H9 (cell line): ENCODE measurements around the gene MS4A10. TPM values are rescaled to one million over a fixed set of nuclear protein-coding genes. Genes with fewer than 3 reads are reported as not detected.

Experiments used
- DNase-seq: peaks from one replicate; pipeline ENCODE4 v3.0.0-alpha.2; 2017
- H2AFZ ChIP-seq: one replicate; pipeline ENCODE4 v1.6.1; 2013; ENCODE audit warnings: mild to moderate bottlenecking, low read length, control low read depth, moderate library complexity
- H2AK5ac ChIP-seq: 2 replicates; pipeline ENCODE4 v1.6.1; 2013; ENCODE audit warnings: low read length, control low read depth, mixed read lengths; ENCODE audit not compliant: insufficient read length
- H2BK120ac ChIP-seq: one replicate; pipeline ENCODE4 v1.6.1; 2013; ENCODE audit warnings: low read depth, mild to moderate bottlenecking, low read length, control low read depth, inconsistent platforms; ENCODE audit not compliant: poor library complexity, severe bottlenecking
- H2BK12ac ChIP-seq: 2 replicates; pipeline ENCODE4 v1.6.1; 2013; ENCODE audit warnings: low read length, control low read depth, mixed read lengths, low read depth; ENCODE audit not compliant: insufficient read length
- H2BK15ac ChIP-seq: 2 replicates; pipeline ENCODE4 v1.6.1; 2013; ENCODE audit warnings: low read depth, low read length, control low read depth
- H2BK20ac ChIP-seq: one replicate; pipeline ENCODE4 v1.6.1; 2013; ENCODE audit warnings: low read depth, mild to moderate bottlenecking, low read length, control low read depth, inconsistent platforms; ENCODE audit not compliant: poor library complexity, severe bottlenecking
- H2BK5ac ChIP-seq: 2 replicates; pipeline ENCODE4 v1.6.1; 2013; ENCODE audit warnings: low read length, control low read depth, mixed read lengths; ENCODE audit not compliant: insufficient read length
- H3K14ac ChIP-seq: 2 replicates; pipeline ENCODE4 v1.6.1; 2013; ENCODE audit warnings: low read length, control low read depth; ENCODE audit not compliant: insufficient read depth
- H3K18ac ChIP-seq: 2 replicates; pipeline ENCODE4 v1.6.1; 2013; ENCODE audit warnings: low read depth, mild to moderate bottlenecking, mixed read lengths, low read length, control low read depth; ENCODE audit not compliant: insufficient read length
- H3K23ac ChIP-seq: 2 replicates; pipeline ENCODE4 v1.6.1; 2013; ENCODE audit warnings: low read length, control low read depth, mixed read lengths, low read depth; ENCODE audit not compliant: insufficient read length
- H3K23me2 ChIP-seq: 2 replicates; pipeline ENCODE4 v1.6.1; 2013; ENCODE audit warnings: low read depth, mild to moderate bottlenecking, mixed read lengths, low read length, control low read depth; ENCODE audit not compliant: insufficient read length, poor library complexity, severe bottlenecking
- H3K27ac ChIP-seq: 2 replicates; pipeline ENCODE4 v1.5.1; 2013; ENCODE audit warnings: low read length, control low read depth, mixed read lengths, low read depth; ENCODE audit not compliant: insufficient read length
- H3K27me3 ChIP-seq: 2 replicates; pipeline ENCODE4 v1.6.1; 2013; ENCODE audit warnings: low read length, control low read depth, inconsistent platforms; ENCODE audit not compliant: insufficient read depth
- H3K4ac ChIP-seq: 2 replicates; pipeline ENCODE4 v1.6.1; 2013; ENCODE audit warnings: low read depth, mild to moderate bottlenecking, control low read depth, inconsistent platforms, low read length, moderate library complexity
- H3K4me1 ChIP-seq: 2 replicates; pipeline ENCODE4 v1.6.1; 2013; ENCODE audit warnings: low read length, control low read depth, inconsistent platforms; ENCODE audit not compliant: insufficient read depth
- H3K4me2 ChIP-seq: 2 replicates; pipeline ENCODE4 v1.6.1; 2013; ENCODE audit warnings: low read length, control low read depth, mixed read lengths; ENCODE audit not compliant: insufficient read length, insufficient read depth
- H3K56ac ChIP-seq: 2 replicates; pipeline ENCODE4 v1.6.1; 2013; ENCODE audit warnings: low read depth, mild to moderate bottlenecking, mixed read lengths, low read length, control low read depth; ENCODE audit not compliant: insufficient read length
- H3K79me1 ChIP-seq: 2 replicates; pipeline ENCODE4 v1.6.1; 2013; ENCODE audit warnings: low read depth, mild to moderate bottlenecking, moderate library complexity, low read length, control low read depth, inconsistent platforms; ENCODE audit not compliant: insufficient read depth, poor library complexity, severe bottlenecking
- H3K79me2 ChIP-seq: 2 replicates; pipeline ENCODE4 v1.6.1; 2013; ENCODE audit warnings: low read length, control low read depth, inconsistent platforms; ENCODE audit not compliant: insufficient read depth
- H3K9ac ChIP-seq: 2 replicates; pipeline ENCODE4 v1.6.1; 2013; ENCODE audit warnings: low read length, control low read depth, mixed read lengths; ENCODE audit not compliant: insufficient read length; ENCODE audit errors: extremely low read depth
- H3K9me3 ChIP-seq: one replicate; pipeline ENCODE4 v1.6.1; 2013; ENCODE audit warnings: low read depth, low read length, inconsistent platforms; ENCODE audit not compliant: control insufficient read depth
- H3T11ph ChIP-seq: one replicate; pipeline ENCODE4 v1.6.1; 2013; ENCODE audit warnings: mild to moderate bottlenecking, low read length, control low read depth, inconsistent platforms
- H4K20me1 ChIP-seq: one replicate; pipeline ENCODE4 v1.6.1; 2013; ENCODE audit not compliant: control insufficient read depth, insufficient read length, insufficient read depth
- H4K5ac ChIP-seq: 2 replicates; pipeline ENCODE4 v1.6.1; 2013; ENCODE audit warnings: low read depth, mild to moderate bottlenecking, mixed read lengths, low read length, control low read depth; ENCODE audit not compliant: insufficient read length
- H4K8ac ChIP-seq: replicated peaks from 2 replicates; pipeline ENCODE4 v1.6.1; 2013; ENCODE audit warnings: low read length, control low read depth, mixed read lengths, low read depth; ENCODE audit not compliant: insufficient read length
- H4K91ac ChIP-seq: 2 replicates; pipeline ENCODE4 v1.6.1; 2013; ENCODE audit warnings: low read depth, mild to moderate bottlenecking, moderate library complexity, mixed read lengths, low read length, control low read depth; ENCODE audit not compliant: insufficient read length
- H3K27ac Mint-ChIP-seq, 3 experiments: 2 replicates in 2 of 3; 3 replicates in 1 of 3; pipeline ENCODE4 v1.8.0; 2020 to 2021; ENCODE audit warnings: mixed read lengths in 3 of 3, mild to moderate bottlenecking in 1 of 3, moderate library complexity in 1 of 3
- H3K27me3 Mint-ChIP-seq: 2 replicates; pipeline ENCODE4 v1.8.0; 2021; ENCODE audit warnings: low read depth, mild to moderate bottlenecking, moderate library complexity, mixed read lengths
- H3K36me3 Mint-ChIP-seq, 3 experiments: 2 replicates in 2 of 3; 3 replicates in 1 of 3; pipeline ENCODE4 v1.8.0; 2020 to 2021; ENCODE audit warnings: low read depth in 3 of 3, mixed read lengths in 3 of 3; ENCODE audit not compliant: insufficient read depth in 1 of 3
- H3K4me1 Mint-ChIP-seq, 2 experiments: 2 replicates each; pipeline ENCODE4 v1.8.0; 2020; ENCODE audit warnings: mixed read lengths in 2 of 2
- H3K4me3 Mint-ChIP-seq, 2 experiments: 2 replicates in 1 of 2; 3 replicates in 1 of 2; pipeline ENCODE4 v1.8.0; 2020 to 2021; ENCODE audit warnings: mild to moderate bottlenecking in 2 of 2, mixed read lengths in 2 of 2, moderate library complexity in 1 of 2
- H3K9me3 Mint-ChIP-seq, 2 experiments: 2 replicates in 1 of 2; 3 replicates in 1 of 2; pipeline ENCODE4 v1.8.0; 2020; ENCODE audit warnings: mild to moderate bottlenecking in 2 of 2, mixed read lengths in 2 of 2, moderate library complexity in 1 of 2
- WGBS: extraction: QIAGEN DNeasy Blood & Tissue Kit; methylation state at CpG from one replicate; pipeline ENCODE4 v1.1.7; 2013; ENCODE audit warnings: missing lambda C conversion rate, low lambda C conversion rate, mixed read lengths; ENCODE audit not compliant: insufficient read length; ENCODE audit errors: extremely low coverage; 5-methylcytosine and 5-hydroxymethylcytosine counted together
- total RNA-seq: library from RNA; stranded (reverse); gene quantifications from 2 replicates; pipeline ENCODE4 v1.2.1, GENCODE V29; 2021
- TF ChIP-seq, protein P1 (sequence below): fragments of 200-600 bp; sonication (generic); conservative IDR thresholded peaks from 3 replicates; pipeline ENCODE4 v1.8.0; 2021; ENCODE audit warnings: antibody characterized with exemption, mild to moderate bottlenecking

The MS4A10 gene
- total RNA-seq, 1 experiment from 2014 or later: not detected

DNA sequence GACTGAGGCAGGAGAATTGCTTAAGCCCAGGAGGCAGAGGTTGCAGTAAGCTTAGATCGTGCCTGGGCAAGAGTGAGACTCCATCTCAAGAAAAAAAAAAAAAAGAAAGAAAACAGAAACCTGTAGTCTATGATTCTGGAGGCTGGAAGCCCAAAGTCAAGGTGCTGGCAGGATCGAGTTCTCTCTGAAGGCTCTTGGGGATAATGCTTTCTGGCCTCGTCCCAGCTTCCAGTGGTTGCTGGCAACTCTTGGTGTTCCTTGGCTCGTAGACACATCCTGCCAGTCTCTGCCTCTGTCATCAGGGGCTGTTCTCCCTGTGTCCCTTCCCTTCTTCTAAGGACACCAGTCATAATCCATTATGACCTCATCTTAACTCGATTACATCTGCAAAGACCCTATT lies 40.0 kb downstream of the MS4A10 start:
- H4K91ac ChIP-seq: no peak overlapping the region
- Mint-ChIP-seq H3K4me3 (no peak overlapping the region), H3K9me3 (no peaks in the 10 kb centered on the region), H3K27me3 (peaks cover 6% of the 10 kb centered on the region), H3K36me3 (no peaks in the 10 kb centered on the region), H3K27ac (no peak overlapping the region), H3K4me1 (no peaks in the 10 kb centered on the region)
- H3K9me3 ChIP-seq: no peaks in the 10 kb centered on the region
- H2BK15ac ChIP-seq: no peak overlapping the region
- H3K27me3 ChIP-seq: no peaks in the 10 kb centered on the region
- WGBS: no CpG with 5 or more reads among the region's 5 CpGs
- no peak overlapping the region for H3K27ac ChIP-seq
- no peak overlapping the region for H3K56ac ChIP-seq
- no peak overlapping the region for H4K5ac ChIP-seq
- no peak overlapping the region for H4K8ac ChIP-seq
- no peak overlapping the region for H2BK5ac ChIP-seq
- no peak overlapping the region for H3K4me2 ChIP-seq
- H3K23me2 ChIP-seq: no peaks in the 10 kb centered on the region
- no peak overlapping the region for H2BK12ac ChIP-seq
- no peak overlapping the region for H3K18ac ChIP-seq
- no peaks in the 10 kb centered on the region for H3K79me1 ChIP-seq
- no peaks in the 10 kb centered on the region for H3K4me1 ChIP-seq
- H3K79me2 ChIP-seq: no peaks in the 10 kb centered on the region
- no peak overlapping the region for H3T11ph ChIP-seq
- no peak overlapping the region for H3K23ac ChIP-seq
- H2AFZ ChIP-seq: no peak overlapping the region
- H2BK120ac ChIP-seq: no peak overlapping the region
- H3K9ac ChIP-seq: no peak overlapping the region
- no peak overlapping the region for H2BK20ac ChIP-seq
- H4K20me1 ChIP-seq: no peaks in the 10 kb centered on the region
- no peak overlapping the region for H2AK5ac ChIP-seq
- no peak overlapping the region for H3K4ac ChIP-seq
- TF ChIP-seq, protein P1, sequence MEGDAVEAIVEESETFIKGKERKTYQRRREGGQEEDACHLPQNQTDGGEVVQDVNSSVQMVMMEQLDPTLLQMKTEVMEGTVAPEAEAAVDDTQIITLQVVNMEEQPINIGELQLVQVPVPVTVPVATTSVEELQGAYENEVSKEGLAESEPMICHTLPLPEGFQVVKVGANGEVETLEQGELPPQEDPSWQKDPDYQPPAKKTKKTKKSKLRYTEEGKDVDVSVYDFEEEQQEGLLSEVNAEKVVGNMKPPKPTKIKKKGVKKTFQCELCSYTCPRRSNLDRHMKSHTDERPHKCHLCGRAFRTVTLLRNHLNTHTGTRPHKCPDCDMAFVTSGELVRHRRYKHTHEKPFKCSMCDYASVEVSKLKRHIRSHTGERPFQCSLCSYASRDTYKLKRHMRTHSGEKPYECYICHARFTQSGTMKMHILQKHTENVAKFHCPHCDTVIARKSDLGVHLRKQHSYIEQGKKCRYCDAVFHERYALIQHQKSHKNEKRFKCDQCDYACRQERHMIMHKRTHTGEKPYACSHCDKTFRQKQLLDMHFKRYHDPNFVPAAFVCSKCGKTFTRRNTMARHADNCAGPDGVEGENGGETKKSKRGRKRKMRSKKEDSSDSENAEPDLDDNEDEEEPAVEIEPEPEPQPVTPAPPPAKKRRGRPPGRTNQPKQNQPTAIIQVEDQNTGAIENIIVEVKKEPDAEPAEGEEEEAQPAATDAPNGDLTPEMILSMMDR: no peak
- DNase-seq: no peak
- no peak overlapping the region for H3K14ac ChIP-seq
